Measurements from ENCODE around the gene ARID5A.
"Not testable (repeated sequence)": the region's sequence is repeated elsewhere in the genome, so short reads cannot be mapped to it uniquely, and the experiment has no call there.

ARID5A gene, protein sequence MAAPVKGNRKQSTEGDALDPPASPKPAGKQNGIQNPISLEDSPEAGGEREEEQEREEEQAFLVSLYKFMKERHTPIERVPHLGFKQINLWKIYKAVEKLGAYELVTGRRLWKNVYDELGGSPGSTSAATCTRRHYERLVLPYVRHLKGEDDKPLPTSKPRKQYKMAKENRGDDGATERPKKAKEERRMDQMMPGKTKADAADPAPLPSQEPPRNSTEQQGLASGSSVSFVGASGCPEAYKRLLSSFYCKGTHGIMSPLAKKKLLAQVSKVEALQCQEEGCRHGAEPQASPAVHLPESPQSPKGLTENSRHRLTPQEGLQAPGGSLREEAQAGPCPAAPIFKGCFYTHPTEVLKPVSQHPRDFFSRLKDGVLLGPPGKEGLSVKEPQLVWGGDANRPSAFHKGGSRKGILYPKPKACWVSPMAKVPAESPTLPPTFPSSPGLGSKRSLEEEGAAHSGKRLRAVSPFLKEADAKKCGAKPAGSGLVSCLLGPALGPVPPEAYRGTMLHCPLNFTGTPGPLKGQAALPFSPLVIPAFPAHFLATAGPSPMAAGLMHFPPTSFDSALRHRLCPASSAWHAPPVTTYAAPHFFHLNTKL
- 23.6 to 152 (median 58.5) reads per million in 18 experiments for total RNA-seq

DNA sequence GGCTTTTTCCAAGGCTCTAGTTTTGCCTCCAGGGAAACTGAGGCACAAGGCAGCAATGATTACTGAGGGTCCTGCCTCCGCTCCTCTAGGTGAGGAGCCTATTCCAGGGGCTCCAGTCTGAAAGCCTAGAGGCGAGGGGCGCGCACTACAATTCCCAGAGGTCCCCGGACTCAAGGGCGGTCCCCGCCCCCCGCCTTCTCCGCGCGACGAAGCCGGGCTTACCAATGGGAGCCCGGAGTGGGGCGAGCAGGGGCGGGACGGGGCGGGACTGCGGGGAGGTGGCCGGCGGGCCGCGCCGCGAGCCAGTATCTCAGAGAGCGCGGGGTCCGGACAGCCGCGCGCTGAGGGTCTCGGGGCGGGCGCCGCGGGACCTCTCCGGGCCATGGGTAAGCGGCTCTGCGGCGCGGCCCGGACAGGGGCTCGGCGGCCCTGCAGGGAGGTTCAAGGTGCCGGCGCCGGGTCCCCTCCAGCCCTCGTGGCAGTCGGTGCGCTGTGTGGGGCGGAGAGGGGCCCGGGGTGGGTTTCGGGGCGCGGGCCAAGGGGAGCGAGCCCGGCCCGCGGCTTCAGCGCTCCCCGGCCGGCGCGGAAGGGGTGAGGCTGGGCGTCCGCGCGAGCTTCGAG, at the start of gene ARID5A:
TSS of gene ARID5A (plus strand) at position 308 of the 621 bp plus-strand sequence. CDS start at position 383, 75 bp downstream.
- peak; percentile 93 to 96 for DNase-seq

DNA sequence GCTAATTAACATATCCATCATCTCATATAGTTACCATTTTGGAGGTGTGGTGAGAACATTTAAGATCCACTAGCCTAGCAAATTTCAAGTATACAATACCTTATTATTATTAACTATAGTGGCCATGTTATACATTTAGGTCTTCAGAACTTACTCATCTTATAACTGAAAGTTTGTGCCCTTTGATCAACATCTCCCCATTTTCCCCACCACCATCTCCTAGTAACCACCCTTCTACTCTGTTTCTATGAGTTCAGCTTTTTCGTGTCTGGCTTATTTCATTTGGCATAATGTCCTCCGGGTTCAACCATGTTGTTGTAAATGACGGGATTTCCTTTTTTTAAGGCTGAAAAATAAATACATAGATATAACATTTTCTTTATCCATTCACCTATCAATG, 47.3 kb upstream of the ARID5A start:
- no peak for DNase-seq

DNA sequence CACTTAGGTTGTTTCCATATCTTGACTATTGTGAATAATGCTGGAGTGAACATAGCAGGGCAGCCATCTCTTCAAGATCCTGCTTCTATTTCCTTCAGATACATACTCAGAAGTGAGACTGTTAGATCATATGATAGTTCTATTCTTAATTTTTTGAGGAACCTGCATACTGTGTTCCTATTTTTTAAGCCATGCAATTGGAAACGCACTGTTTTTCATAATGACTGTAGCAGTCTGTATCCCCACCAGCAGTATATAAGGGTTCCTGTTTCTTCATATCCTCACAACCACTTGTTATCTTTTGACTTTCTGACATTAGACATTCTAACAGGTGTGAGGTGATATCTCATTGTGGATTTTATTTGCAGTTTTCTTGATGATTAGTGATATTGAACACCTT, 46.9 kb upstream of the ARID5A start:
- peak; percentile 81 to 91 for DNase-seq

DNA sequence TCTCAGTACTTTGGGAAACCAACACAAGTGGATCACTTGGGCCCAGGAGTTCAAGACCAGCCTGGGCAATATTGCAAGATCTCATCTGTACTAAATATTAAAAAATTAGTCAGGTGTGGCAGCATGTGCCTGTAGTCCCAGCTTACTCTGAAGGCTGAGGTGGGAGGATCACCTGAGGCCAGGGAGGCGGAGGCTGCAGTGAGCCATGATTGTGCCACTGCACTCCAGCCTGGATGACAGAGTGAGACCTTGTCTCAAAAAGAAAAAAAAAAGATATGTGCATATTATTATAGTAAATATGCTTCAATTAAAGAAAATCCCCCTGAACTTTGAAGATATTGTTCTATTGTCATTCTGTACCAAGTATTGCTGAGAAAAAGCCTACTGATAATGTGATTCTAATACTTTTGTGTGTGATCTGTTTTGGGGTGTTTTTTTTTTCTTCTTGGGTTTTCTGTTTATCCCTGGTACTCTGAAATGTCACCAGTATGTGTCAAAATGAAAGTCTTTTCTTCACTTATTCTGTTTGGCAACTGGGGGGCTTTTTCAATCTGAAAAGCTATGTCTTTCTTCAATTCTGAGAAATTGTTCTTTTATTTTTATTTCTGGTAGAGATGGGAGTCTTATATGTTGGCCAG, 44.6 kb upstream of the ARID5A start:
- no peak for DNase-seq

DNA sequence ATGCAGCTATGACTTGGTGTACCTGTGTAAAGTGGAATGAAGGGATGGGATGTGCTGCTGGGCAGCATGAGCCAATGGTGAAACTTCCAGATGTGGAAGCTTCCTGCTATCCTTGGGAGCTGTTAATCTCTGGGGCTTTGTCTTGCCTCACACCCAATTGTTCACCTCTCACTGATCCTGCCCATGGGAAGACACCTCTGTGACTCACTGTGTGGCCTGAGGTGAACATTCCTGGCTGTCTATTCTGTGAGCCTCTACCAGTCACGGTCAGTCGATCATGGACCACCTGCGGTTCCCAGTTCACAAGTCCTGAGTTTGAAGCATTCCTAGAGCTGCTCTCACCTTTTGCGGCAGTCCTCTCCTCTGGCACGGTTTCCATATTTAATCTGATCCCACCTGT, 43.5 kb upstream of the ARID5A start:
- DNase-seq, result no peak

DNA sequence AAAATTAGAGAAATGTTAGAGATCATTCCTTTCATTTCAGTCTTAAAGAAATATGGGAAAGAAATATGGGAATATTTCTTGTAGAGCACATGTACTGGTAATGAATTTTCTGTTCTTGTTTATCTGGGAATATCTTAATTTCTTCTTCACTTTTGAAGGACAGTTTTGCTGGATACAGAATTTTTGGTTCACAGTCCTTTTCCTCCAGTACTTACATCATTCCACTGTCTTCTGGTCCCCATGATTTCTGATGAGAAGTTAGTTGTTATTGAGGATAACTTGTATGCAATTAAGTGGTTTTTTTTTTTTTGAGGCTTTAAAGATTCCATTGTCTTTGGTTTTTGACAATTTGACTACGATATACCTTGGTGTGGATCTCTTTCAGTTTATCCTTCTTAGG, 42.4 kb upstream of the ARID5A start:
- no peak for DNase-seq

DNA sequence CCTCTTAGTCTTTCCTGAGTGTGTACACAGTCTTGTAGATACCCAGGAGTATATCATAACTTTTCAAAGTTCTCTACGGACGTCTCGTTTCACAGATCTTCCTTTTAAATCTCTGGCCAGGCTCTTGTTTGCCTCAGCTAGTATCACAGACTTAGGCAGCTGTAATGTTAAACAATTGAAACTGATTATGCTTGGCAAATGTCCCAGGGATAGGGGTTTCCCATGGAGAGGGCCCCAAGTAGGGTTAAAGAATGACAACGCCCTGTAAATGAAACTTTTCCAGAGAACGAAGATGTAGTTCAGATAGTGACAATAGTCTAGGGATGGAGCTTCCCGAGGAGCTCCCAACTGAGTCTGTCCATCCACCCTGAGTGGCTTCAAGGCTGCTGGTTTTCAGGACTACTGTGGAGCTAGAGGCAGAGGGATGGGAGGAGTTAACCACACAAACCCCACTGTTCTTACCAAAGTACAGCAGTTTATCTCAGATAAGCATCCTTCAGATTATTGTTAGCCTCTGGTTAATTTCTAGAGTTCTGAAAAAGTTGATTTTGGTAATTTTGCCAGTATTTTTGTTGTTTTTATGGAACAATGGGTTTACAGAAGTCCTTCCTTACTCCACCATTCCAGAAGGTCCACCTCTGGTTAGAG, 40.4 kb upstream of the ARID5A start:
- DNase-seq, result no peak

DNA sequence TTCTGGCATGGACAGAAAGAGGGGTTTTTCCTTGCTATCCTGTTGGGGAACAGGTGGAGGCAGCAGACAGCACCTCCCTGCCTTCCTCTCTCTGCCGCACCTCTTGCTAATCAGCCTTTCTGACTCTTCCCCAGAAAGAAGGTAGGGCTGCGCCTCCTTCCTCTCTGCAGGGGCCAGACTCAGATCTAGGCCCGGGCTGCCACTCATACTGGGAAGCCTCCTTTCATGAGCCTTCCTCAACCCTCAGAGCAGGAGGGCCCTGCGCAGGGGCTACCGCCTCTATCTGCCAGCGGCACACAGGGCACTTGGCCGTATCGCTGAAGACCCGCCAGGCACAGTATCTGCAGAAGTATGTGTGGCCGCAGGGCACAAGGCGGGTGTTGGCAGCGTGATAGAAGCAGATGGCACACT, 38.5 kb upstream of the ARID5A start:
- DNase-seq, result no peak

DNA sequence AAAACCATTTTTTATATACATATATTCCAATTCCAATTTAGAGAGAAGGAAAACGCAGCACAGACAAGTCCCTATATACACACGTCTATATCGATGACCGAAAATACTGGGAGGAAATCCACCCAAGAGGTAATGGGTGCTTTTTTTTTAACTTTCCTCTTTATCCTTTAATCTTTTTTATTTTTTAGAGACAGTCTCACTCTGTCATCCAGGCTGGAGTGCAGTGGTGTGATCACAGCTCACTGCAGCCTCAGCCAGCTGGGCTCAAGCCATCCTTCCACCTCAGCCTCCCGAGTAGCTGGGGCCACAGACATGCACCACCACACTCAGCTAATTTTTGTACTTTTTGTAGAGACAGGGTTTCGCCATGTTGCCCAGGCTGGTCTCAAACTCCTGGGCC, 37.9 kb upstream of the ARID5A start:
- not testable (repeated sequence) for DNase-seq

DNA sequence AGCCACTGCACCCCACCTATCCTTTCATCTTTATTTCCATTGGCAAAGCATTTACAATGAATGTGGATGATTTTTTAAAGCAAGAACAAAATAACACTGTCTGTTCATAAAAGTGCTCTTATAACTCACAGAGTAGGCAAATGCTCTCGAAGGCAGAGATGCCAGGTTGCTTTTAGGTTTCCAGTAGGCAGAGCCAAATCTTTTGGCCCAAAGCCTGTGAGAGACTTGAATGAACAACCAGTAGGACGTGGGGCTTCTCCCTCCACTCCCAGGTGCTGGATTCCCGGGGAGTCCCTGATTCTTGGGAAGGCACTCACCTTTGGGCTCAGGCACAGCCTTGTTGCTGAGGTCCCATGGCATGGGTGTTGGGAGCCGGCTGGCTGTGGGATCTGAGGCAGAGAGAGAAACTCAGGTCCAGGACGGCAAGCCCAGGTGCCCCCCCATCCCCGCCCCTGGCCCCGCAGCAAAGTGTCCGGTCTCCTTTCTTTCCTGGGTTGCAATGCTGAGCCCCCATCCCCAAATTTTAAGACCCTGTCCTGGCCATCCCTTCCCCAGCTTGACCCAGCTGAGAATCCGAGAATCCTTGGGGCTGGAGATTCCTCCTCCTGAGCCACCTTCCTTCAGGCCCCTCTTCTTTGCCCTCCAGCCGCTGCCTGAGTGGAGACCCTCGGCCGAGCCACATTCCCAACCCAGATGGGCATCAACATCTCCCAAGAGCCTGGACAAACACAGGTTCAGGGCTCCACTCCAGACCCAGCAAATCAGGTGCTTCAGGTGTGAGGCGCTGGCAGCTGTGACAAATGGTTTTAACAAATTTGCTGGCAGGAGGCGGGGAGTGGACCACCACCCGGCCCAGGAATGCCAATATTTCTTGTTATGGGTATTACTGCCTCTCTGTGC, 37.2 kb upstream of the ARID5A start:
- DNase-seq, result no peak

DNA sequence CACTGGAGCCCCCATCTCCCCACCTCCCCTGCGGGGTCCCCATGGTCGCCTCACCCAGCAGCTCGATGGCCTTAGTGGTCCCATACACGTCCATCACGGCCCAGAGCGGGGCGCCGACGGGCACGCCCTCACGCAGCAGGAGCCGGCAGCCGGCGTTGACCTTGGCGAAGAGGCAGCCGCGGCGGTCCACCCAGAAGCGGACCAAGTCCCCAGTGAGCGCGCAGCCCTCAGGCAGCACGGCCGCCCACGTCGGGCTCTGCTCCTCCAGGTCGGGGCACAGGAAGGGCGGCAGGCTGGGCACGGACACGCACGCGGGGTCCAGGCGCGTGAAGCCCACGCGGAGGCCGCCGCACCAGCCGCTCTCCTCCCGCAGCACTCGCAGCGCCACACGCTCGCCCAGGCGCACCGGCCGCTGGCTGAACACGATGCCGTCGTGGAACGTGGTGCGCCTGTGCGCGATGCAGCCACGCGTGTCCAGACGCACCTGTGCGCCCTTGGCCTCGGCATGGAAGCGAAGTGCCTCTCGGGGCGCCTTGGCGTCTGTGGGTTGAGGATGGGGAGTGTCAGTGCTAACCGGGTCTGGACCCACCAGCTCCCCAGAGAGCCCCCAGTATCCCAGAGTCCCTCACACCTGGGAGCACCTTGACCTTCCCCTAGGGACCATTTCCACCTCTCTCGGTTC, 36.0 kb upstream of the ARID5A start:
- DNase-seq, result no peak

DNA sequence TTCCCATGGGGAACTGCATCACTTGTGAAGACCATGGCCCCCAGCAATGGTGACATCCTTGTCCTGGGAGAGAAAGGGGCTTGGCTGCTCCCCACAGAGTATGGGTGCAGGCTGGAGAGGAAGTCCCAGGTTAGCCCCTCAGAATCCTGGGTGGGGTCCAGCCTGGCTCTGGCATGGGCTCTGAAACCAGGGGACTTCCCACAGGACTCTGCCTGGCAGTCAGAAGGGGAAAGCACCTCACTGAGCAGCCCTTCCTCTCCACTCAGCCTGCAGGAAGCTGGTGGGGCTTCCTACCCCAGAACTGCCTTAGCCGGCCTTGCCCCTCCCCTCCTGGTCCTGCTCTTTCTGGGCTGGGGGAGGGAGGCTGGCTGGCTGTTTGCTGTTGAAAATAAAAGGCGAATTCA, 35.1 kb upstream of the ARID5A start:
- no peak for DNase-seq

DNA sequence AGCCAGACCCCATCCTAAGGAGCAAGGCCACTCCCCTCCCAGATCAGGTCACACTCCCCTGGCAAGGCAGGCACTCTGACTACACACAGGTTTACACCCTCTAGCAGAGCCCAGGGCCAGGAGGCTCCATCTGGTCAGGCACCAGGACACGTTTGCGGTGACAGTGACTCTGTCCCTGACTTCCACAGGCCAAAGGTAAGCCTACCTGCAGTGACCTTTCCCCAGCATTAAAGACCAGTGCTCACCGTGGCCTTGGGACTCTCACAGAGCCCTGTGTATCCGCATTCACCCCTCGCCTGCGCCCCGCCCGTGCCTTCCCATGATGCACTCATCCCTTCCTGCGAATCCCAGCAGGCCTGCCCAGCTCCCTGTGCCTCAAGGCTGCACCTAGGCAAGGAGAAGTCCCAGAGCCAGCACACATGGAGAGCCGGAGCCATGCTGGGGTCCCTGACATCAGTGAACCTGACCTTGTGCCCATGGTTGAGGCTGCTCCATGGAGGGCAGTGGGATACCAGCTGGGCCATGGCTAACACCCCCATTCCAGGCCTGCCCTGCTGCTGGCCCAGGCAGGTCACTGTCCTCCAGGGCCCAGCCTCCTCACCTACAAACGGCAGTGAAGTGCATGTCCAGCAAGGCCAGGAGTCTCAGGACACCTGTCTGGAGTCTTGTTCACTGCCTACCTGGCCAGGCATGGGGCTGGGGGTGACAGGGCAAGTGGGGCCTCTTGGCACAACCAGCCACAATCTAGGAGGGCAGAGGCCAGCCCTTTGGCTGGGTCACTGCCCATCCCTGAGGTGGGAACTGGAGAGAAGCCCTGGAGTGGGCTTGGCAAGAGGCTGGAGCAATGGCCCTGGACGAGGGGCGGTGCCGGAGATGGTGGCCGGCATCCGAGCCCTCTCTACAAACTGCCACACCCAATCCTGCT, 34.4 kb upstream of the ARID5A start:
- DNase-seq, result no peak

DNA sequence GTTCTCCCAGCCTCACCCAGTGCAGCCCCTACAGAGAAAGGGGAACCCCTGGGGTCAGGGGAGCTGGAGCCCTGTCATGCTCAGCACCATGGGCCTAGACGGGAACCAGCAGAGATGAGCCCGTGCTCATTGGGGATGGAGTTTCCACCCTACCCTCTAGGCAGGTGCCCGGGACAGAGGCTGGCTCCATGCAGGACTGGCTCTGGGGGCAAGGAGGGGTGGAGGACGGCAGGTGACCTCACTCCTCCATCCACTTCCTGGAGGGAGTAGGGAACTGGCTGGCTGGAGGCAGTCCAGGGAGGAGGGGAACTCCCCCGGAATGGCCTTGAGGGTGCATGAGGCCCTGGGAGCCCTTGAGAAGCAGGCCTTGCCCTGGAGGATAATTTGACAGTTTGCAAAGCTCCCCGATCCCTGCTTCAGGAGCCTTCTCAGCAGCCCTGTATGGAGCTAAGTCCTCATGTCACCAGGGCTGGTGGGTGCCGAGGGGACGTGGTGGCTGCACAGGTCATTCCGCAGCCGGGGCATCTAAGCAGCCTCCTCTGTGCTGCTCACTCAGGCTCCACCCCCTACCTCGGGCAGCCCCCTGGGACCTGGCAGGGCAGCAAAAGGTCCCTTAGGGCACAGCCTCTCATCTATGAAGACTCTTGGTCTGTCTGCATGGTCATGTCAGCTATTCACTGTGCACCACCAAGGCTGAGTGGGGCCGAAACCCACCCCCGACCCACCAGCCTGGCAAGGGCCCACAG, 33.5 kb upstream of the ARID5A start:
- peak in 1 of 2 donors; percentile 41 for DNase-seq

DNA sequence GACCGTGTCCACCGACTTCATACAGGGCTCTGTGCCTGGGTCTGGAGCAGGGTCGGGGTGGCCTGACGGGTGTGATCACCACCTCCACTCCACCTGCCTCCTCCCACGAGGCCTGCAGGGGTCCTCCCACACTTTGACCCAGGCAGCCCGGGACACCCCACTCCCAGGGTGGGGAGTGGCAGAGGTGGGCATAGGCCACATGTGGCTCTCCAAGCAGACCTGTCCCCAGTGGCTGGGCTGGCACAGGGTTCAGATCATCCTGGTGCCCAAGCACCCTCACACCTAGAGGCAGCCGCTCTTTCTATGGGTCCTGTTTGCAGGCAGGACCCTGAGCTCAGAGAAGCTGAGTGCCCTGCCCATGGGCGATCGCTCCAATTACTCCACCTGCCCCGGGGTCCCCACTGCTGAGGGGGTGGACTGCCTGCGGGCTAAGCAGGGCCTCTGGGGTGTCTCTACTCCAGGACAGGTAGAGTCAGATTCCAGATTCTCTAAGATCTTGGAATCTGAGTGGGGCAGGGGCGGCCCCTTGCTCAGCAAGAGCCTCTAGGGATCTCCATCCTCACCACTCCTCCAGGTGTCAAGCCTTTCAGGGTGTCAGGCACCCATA, 32.8 kb upstream of the ARID5A start:
- no peak for DNase-seq

DNA sequence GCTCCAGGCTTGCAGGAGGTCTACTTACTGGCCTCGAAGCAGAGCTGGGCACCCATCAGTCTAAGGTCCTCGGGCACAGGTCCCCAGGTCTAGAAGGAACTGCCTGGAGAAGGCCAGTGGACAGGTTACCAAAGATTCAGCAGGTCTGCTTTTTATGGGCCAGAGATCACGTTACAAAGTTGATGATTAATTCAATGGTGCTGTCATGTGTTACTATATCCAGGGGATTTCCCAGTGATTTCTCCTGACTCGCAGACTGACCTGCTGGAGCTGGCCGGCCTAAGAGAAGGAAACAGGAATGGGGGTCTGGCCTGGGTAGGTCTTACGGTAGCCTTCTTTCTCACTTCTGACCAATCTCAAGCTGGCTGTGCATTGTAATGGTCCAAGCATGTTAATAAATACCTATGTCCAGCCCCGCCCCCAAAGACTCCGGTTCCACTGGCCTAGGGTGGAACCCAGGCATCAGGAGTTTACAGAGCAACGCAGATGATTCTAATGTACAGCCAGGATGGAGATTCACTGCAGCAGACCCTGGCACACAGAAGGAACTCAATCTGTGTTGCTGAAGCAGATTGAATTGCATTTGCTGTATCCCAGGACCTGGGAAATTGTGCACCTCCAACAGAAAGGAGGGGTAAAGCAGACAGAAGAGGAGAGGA, 31.2 kb upstream of the ARID5A start, which contains the start of gene NEURL3:
TSS of gene NEURL3 (minus strand) at position 127 of the 659 bp plus-strand sequence. CDS start at position 56, 71 bp downstream.
- DNase-seq, result peak; percentile 19 to 46

DNA sequence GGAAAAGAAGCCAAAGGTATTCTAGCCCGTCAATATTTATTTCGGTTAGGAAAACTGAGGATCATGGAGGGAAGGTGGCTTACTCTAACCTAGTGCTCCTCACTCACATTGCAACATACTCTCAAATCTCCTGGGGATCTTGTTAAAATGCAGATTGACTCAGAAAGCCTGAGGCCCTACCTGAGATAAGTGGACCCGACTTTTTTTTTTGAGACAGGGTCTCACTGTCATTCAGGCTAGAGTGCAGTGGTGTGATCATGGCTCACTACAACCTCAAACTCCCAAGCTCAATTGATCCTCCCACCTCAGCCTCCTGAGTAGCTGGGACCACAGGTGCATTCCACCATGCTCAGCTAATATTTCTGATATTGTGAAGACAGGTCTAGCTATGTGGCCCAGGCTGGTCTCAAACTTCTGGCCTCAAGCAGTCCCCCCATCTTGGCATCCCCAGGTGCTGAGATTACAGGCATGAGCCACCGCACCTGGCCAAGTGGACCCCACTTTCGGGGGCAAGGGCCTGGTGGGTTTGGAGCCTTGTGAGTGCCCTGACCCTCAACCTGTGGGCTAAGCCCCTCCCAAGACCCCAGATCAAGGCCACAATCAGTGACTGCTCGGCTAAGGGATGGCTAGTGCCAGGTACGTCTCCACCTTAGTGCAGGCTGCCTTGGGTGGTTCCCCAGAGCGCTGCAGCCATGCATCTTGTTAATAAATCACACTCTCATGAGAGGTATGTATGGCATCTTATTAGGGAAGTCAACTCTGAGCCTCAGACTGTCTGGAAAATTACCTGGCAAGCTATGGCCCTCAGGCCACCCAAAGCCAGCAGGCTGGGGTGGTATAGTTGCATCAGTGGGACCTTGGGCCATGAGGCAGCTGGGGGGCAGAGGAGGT, 30.3 kb upstream of the ARID5A start:
- no peak for DNase-seq

Measured in inflammatory macrophage (primary cell).